GM13977 (cell line): ENCODE results near the gene FNDC3A.

ENCODE experiments used
- DNase-seq: peaks from one replicate; pipeline ENCODE4 v3.0.0; 2012; ENCODE audit warnings: low spot score
- in situ Hi-C: fragments of 300-500 bp; cut with MboI; formaldehyde crosslinking; loops from one replicate; pipeline ENCODE4 v1.12.0; 2022; ENCODE audit warnings: low sequenced_read_pairs, low pct_unique_long_range_greater_than_20kb, mixed read lengths, inconsistent platforms; ENCODE audit not compliant: unreplicated experiment
- TF ChIP-seq, protein P1 (sequence below): IDR thresholded peaks from 2 replicates; pipeline ENCODE4 v1.5.1; 2012; ENCODE audit warnings: mild to moderate bottlenecking, control low read depth; ENCODE audit not compliant: insufficient read depth; ENCODE audit errors: extremely low read depth, missing control alignments

The FNDC3A gene

DNA sequence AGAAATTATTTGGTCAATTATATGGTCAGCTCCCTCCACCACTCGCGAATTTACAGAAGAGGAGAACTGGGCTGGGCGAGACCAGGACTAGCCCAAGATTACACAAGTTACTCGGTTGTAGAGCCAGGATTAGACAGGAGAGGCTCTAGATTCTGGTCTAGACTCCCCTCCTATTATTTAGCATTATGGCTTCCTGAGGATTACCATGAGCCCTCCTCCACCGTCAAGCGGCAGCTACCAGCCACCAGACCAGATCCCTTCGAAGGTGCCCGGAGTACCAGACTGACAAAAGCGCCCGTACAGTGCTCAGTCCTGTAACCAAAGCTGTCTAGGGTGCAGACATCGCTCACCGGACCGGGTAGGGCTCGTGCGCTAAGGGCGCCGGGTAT is 243.9 kb downstream of the FNDC3A start:
- in situ Hi-C loops: no loop called here
- TF ChIP-seq, protein P1, sequence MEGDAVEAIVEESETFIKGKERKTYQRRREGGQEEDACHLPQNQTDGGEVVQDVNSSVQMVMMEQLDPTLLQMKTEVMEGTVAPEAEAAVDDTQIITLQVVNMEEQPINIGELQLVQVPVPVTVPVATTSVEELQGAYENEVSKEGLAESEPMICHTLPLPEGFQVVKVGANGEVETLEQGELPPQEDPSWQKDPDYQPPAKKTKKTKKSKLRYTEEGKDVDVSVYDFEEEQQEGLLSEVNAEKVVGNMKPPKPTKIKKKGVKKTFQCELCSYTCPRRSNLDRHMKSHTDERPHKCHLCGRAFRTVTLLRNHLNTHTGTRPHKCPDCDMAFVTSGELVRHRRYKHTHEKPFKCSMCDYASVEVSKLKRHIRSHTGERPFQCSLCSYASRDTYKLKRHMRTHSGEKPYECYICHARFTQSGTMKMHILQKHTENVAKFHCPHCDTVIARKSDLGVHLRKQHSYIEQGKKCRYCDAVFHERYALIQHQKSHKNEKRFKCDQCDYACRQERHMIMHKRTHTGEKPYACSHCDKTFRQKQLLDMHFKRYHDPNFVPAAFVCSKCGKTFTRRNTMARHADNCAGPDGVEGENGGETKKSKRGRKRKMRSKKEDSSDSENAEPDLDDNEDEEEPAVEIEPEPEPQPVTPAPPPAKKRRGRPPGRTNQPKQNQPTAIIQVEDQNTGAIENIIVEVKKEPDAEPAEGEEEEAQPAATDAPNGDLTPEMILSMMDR: no peak
- peak; percentile 49 for DNase-seq

DNA sequence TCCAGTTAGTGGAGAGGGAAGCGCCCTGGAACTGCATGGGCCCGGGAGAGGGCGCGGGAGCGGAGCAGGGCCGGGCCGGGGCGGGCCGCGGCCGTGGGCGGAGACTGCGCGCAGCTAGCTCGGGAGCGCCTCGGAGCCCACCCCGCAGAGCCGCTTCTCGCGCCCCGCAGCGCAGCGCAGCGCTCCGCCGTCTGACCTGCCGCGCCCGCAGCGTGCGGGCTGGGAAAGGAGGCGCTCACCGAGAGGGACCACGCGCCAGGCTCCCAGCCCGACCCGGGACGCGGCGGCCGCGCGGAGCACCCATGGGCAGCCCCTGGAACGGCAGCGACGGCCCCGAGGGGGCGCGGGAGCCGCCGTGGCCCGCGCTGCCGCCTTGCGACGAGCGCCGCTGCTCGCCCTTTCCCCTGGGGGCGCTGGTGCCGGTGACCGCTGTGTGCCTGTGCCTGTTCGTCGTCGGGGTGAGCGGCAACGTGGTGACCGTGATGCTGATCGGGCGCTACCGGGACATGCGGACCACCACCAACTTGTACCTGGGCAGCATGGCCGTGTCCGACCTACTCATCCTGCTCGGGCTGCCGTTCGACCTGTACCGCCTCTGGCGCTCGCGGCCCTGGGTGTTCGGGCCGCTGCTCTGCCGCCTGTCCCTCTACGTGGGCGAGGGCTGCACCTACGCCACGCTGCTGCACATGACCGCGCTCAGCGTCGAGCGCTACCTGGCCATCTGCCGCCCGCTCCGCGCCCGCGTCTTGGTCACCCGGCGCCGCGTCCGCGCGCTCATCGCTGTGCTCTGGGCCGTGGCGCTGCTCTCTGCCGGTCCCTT is 244.5 kb downstream of the FNDC3A start, which contains the start of gene MLNR:
Gene MLNR, plus strand, starts transcription at position 303 of the 820 bp plus-strand sequence. Its CDS starts 0 bp downstream, at position 303.
- TF ChIP-seq, protein P1: peak; percentile 38
- in situ Hi-C loops: no loop called here
- DNase-seq: peak; percentile 72

- peak; percentile 43 for DNase-seq
- TF ChIP-seq, protein P1: peak; percentile 6
- in situ Hi-C loops: no loop called here
Measured at GRCh38 chr13:49220856-49221589, 245.3 kb downstream of the FNDC3A start.

GRCh38 chr13:49221590-49221965 is 245.9 kb downstream of the FNDC3A start:
- DNase-seq: no peak
- in situ Hi-C loops: no loop called here
- TF ChIP-seq, protein P1: no peak

DNA sequence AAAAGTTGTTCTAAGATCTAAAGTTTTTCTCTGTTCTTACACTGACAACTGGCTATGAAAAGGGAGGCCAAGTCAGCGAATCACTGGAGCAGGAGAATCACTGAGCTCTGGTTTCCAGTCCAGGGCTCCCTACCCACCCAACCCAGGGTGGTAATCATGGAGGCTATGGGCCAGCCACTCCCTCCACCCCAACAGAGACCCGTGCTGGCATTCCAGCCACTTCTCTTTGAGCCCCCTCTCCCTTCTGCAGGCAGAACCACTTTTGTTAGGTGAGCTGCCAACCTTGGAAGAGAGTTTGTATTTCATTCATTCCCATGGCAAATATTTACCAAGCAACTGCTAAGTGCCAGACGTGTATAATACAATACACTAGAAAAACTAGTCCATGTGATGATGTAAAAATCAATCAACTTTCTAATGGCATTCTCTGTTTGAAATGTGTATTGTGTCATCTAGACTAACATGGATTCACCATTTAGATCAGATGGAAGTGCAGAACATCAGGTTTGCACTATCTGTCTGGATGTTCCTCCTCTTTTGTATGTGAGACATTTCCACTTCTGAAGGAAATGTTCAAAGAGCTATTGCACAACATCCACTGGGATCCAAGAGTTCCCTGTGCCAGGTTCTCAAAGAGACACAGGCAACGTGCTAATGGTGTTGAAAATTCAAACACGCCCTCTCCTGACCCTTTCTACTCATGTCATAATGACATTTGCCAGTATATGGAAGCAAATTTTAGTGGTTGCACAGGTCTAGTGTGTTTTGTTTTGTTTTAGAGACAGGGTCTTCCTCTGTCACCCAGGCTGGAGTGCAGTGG is 249.7 kb downstream of the FNDC3A start:
- DNase-seq: no peak
- in situ Hi-C loops: no loop called here
- TF ChIP-seq, protein P1: no peak

DNA sequence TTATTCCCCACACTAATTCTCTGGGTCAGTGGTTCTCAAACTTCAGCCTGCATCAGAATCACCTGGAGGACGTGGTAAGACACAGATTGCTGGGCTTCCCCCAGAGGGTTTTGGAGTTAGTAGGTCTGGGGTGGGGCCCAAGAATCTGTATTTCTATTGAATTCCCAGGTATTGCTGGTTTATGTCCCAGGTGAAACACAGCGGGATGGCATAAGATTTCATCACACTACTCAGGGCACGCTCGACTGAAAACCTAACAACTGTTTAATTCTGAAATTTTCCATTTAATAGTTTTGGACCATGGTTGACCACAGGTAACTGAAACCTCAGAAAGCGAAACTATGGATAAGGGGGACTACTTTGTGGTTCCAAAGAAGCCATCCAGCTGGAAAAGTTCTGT is 250.9 kb downstream of the FNDC3A start:
- TF ChIP-seq, protein P1: no peak
- in situ Hi-C loops: no loop called here
- DNase-seq: no peak
